Measurements from ENCODE around the gene UBE2L6. TPM values are rescaled to one million over a fixed set of nuclear protein-coding genes. Genes with fewer than 3 reads are reported as not detected.

UBE2L6 gene
- total and polyA plus RNA-seq, 3 donors from 2014 or later: 13.3 to 43.6 (median 19.8) TPM

DNA sequence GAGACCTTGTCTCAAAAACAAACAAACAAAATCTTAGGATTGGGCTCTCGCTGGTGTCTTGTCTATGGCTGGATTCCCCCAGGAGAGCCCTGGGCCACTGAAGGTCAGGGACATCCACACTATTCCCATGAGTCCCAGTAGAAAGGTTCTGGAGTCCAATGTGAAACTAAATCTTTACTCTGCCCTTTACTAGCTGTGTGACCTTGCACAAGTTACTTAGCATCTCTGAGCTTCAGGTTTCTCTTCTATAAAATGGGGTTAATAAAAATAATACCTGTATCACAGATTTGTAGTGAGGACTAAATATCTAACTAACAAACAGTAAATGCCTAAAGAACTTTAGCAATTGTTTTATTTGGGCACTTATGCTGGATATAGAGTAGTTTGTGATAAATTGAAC, 61.0 kb downstream of the UBE2L6 start:
- no peak overlapping the region for H3K4me3 ChIP-seq
- no peaks in the 10 kb centered on the region for H3K9me3 ChIP-seq
- no peak overlapping the region for H3K27ac ChIP-seq
- no peaks in the 10 kb centered on the region for H3K4me1 ChIP-seq
- DNase-seq: no peak
- 92 to 93% methylated on average over 1 of the region's 1 CpG for WGBS, 2 donors
- intact Hi-C loops (cut with DNase I; ENCODE audit: low total_unique reads): no loop called here
- no peaks in the 10 kb centered on the region for H3K27me3 ChIP-seq
- TF ChIP-seq, protein P1, sequence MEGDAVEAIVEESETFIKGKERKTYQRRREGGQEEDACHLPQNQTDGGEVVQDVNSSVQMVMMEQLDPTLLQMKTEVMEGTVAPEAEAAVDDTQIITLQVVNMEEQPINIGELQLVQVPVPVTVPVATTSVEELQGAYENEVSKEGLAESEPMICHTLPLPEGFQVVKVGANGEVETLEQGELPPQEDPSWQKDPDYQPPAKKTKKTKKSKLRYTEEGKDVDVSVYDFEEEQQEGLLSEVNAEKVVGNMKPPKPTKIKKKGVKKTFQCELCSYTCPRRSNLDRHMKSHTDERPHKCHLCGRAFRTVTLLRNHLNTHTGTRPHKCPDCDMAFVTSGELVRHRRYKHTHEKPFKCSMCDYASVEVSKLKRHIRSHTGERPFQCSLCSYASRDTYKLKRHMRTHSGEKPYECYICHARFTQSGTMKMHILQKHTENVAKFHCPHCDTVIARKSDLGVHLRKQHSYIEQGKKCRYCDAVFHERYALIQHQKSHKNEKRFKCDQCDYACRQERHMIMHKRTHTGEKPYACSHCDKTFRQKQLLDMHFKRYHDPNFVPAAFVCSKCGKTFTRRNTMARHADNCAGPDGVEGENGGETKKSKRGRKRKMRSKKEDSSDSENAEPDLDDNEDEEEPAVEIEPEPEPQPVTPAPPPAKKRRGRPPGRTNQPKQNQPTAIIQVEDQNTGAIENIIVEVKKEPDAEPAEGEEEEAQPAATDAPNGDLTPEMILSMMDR (IDR thresholded peaks at IDR 0.05): no peak
- no peak for TF ChIP-seq POLR2A (IDR thresholded peaks at IDR 0.05)
- H3K36me3 ChIP-seq (ENCODE audit: low read depth, missing control alignments): no peaks in the 10 kb centered on the region

DNA sequence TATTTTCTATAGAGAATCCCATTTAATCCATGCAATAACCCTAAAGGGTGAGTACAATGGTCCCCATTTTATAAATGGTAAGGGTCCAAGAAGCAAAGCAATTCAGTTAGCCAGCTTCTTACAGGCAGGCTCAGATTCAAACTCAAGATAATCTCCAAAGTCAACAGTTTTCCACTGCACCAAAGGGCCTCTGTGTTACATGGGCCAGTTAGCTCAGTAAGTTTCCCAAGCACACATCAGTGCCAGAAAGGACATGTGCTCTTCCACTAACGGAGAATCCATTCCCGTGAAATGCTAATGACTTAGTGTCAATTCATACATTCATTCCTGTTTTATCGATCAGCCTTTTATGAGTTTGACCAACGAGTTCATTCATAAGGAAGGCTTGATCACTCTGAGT, 63.0 kb downstream of the UBE2L6 start:
- DNase-seq: no peak
- WGBS, 2 donors: 85 to 96% methylated on average over 4 of the region's 4 CpGs
- Histone ChIP-seq H3K27me3 (no peaks in the 10 kb centered on the region), H3K9me3 (no peaks in the 10 kb centered on the region), H3K4me3 (no peak overlapping the region), H3K27ac (no peak overlapping the region), H3K36me3 (ENCODE audit: low read depth, missing control alignments) (no peaks in the 10 kb centered on the region), H3K4me1 (peaks cover 10% of the 10 kb centered on the region)
- no peak for TF ChIP-seq POLR2A (IDR thresholded peaks at IDR 0.05)
- TF ChIP-seq, protein P1 (IDR thresholded peaks at IDR 0.05): no peak
- intact Hi-C loops (cut with DNase I; ENCODE audit: low total_unique reads): no loop called here

DNA sequence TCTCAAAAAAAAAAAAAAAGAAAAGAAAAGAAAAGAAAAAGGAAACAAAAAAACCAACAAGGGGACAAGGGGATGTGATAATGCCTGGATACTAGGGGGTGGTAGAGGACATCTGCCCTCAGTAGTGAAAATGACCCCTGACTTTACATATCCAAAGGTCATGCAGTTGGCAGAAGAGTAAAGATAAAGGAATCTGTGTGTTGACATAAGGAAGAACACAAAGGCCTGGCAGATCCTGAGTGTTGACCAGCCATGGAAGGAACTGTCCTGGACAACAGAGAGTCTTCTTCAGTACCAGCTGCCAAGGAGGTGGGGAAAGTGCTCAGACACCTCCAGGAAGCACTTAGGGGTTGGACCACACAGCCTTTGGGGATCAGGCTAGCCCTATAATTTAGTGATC, 64.6 kb downstream of the UBE2L6 start:
- DNase-seq: no peak
- Histone ChIP-seq H3K4me1 (peaks cover 19% of the 10 kb centered on the region), H3K27ac (no peak overlapping the region), H3K27me3 (no peaks in the 10 kb centered on the region), H3K4me3 (no peak overlapping the region), H3K9me3 (no peaks in the 10 kb centered on the region), H3K36me3 (ENCODE audit: low read depth, missing control alignments) (no peaks in the 10 kb centered on the region)
- intact Hi-C loops (cut with DNase I; ENCODE audit: low total_unique reads): no loop called here
- TF ChIP-seq, protein P1 (IDR thresholded peaks at IDR 0.05): no peak
- no peak for TF ChIP-seq POLR2A (IDR thresholded peaks at IDR 0.05)

DNA sequence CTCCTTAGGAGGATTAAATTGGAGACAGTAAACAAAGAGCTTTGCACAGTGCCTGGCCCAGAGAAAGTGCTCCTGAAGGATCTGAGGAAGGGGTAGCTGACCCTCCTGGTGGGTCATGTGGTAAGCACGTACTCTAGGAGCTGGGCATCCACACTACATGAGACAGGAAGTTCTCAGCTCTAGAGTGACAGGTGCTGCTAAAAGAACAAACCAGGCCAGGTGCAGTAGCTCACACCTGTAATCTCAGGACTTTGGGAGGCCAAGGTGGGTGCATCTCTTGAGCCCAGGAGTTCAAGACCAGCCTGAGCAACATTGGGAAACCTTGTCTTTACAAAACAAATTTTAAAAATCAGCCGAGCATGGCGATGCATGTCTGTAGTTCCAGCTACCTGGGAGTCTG, 65.1 kb downstream of the UBE2L6 start:
- peaks cover 19% of the 10 kb centered on the region for H3K4me1 ChIP-seq
- no peak overlapping the region for H3K4me3 ChIP-seq
- 96 to 98% methylated on average over 3 of the region's 3 CpGs for WGBS, 2 donors
- TF ChIP-seq POLR2A (IDR thresholded peaks at IDR 0.05): no peak
- TF ChIP-seq, protein P1 (IDR thresholded peaks at IDR 0.05): no peak
- H3K36me3 ChIP-seq (ENCODE audit: low read depth, missing control alignments): no peaks in the 10 kb centered on the region
- no peak for DNase-seq
- no peaks in the 10 kb centered on the region for H3K27me3 ChIP-seq
- no peaks in the 10 kb centered on the region for H3K9me3 ChIP-seq
- intact Hi-C loops (cut with DNase I; ENCODE audit: low total_unique reads): no loop called here
- no peak overlapping the region for H3K27ac ChIP-seq

DNA sequence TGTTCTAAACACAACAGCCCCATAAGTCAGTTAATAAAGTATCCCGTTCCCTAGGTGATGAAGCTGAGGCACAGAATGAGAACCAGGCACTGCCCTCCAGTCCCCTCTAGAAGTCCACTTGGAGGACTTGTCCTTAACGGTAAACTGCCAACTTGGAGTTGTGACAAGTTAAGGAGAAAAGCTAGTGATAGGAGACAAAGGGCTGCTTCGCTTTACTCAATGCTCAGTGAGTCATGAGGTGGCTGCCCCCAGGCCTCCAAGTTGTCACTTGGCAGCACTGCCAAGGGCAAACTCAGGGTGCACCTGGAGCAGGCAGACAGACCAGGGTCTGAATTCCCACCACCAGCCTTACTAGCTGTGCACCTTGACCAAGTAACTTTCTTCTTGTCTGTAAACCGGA, 65.5 kb downstream of the UBE2L6 start:
- H3K4me1 ChIP-seq: peaks cover 19% of the 10 kb centered on the region
- no peaks in the 10 kb centered on the region for H3K36me3 ChIP-seq (ENCODE audit: low read depth, missing control alignments)
- whole genome bisulfite sequencing, 2 donors: 62 to 66% methylated on average over 4 of the region's 4 CpGs
- H3K9me3 ChIP-seq: no peaks in the 10 kb centered on the region
- intact Hi-C loops (cut with DNase I; ENCODE audit: low total_unique reads): no loop called here
- TF ChIP-seq, protein P1 (IDR thresholded peaks at IDR 0.05): no peak
- H3K27ac ChIP-seq: no peak overlapping the region
- H3K27me3 ChIP-seq: no peaks in the 10 kb centered on the region
- no peak overlapping the region for H3K4me3 ChIP-seq
- DNase-seq: no peak

Small RNA genes within 50 kb of the gene (small RNA-seq; reads per million reads assigned to genes)
- 0 to 0.27 reads per million in 2 donors for gene RN7SL605P

Other genes starting within 250 kb of the UBE2L6 start
- gene TNKS1BP1, start 242.7 kb downstream of the UBE2L6 start, total RNA-seq: 10 to 100 TPM; 85.2 to 99.4 TPM
- 62.3 TPM for gene TNKS1BP1, start 242.7 kb downstream of the UBE2L6 start, polyA plus RNA-seq (ENCODE audit: insufficient read depth, low read depth, low replicate concordance)
- gene SSRP1, start 231.8 kb downstream of the UBE2L6 start, total RNA-seq: 100 to 1,000 TPM in 1 of 2 donors, 10 to 100 TPM in 1; 89.1 to 111 TPM
- gene SSRP1, start 231.8 kb downstream of the UBE2L6 start, polyA plus RNA-seq (ENCODE audit: insufficient read depth, low read depth, low replicate concordance): 104 TPM
- gene P2RX3, start 229.3 kb downstream of the UBE2L6 start, total RNA-seq: 1 to 10 TPM; 2.5 to 3.3 TPM
- gene P2RX3, start 229.3 kb downstream of the UBE2L6 start, polyA plus RNA-seq (ENCODE audit: insufficient read depth, low read depth, low replicate concordance): 8.5 TPM
- gene PRG3, start 186.5 kb downstream of the UBE2L6 start, total RNA-seq: not detected
- gene PRG3, start 186.5 kb downstream of the UBE2L6 start, polyA plus RNA-seq (ENCODE audit: insufficient read depth, low read depth, low replicate concordance): not detected
- gene PRG2, start 177.0 kb downstream of the UBE2L6 start, total RNA-seq: not detected
- not detected for gene PRG2, start 177.0 kb downstream of the UBE2L6 start, polyA plus RNA-seq (ENCODE audit: insufficient read depth, low read depth, low replicate concordance)
- 10 to 100 TPM; 13.8 to 20.8 TPM for gene SLC43A3, start 140.6 kb downstream of the UBE2L6 start, total RNA-seq
- gene SLC43A3, start 140.6 kb downstream of the UBE2L6 start, polyA plus RNA-seq (ENCODE audit: insufficient read depth, low read depth, low replicate concordance): 13.9 TPM
- gene RTN4RL2, start 107.1 kb downstream of the UBE2L6 start, total RNA-seq: 1 to 10 TPM; 2.3 to 2.5 TPM
- gene RTN4RL2, start 107.1 kb downstream of the UBE2L6 start, polyA plus RNA-seq (ENCODE audit: insufficient read depth, low read depth, low replicate concordance): 3.2 TPM
- 10 to 100 TPM; 12.2 to 12.3 TPM for gene SLC43A1, start 52.0 kb downstream of the UBE2L6 start, total RNA-seq
- gene SLC43A1, start 52.0 kb downstream of the UBE2L6 start, polyA plus RNA-seq (ENCODE audit: insufficient read depth, low read depth, low replicate concordance): 6.5 TPM
- gene TIMM10, start 36.9 kb downstream of the UBE2L6 start, total RNA-seq: 10 to 100 TPM; 27.7 to 49.1 TPM
- gene TIMM10, start 36.9 kb downstream of the UBE2L6 start, polyA plus RNA-seq (ENCODE audit: insufficient read depth, low read depth, low replicate concordance): 56.9 TPM
- gene SMTNL1, start 30.1 kb downstream of the UBE2L6 start, total RNA-seq: under 1 TPM; 0.37 to 0.47 TPM
- gene SMTNL1, start 30.1 kb downstream of the UBE2L6 start, polyA plus RNA-seq (ENCODE audit: insufficient read depth, low read depth, low replicate concordance): 2.0 TPM
- 100 to 1,000 TPM in 1 of 2 donors, 10 to 100 TPM in 1; 53.6 to 113 TPM for gene SERPING1, start 30.0 kb upstream of the UBE2L6 start, total RNA-seq
- 273 TPM for gene SERPING1, start 30.0 kb upstream of the UBE2L6 start, polyA plus RNA-seq (ENCODE audit: insufficient read depth, low read depth, low replicate concordance)
- 1 to 10 TPM; 1.4 to 3.4 TPM for gene YPEL4, start 82.2 kb upstream of the UBE2L6 start, total RNA-seq
- gene YPEL4, start 82.2 kb upstream of the UBE2L6 start, polyA plus RNA-seq (ENCODE audit: insufficient read depth, low read depth, low replicate concordance): 4.2 TPM
- 10 to 100 TPM; 15.5 to 19.8 TPM for gene CLP1, start 90.1 kb upstream of the UBE2L6 start, total RNA-seq
- gene CLP1, start 90.1 kb upstream of the UBE2L6 start, polyA plus RNA-seq (ENCODE audit: insufficient read depth, low read depth, low replicate concordance): 14.4 TPM
- 10 to 100 TPM; 75.4 to 79.8 TPM for gene ZDHHC5, start 100.4 kb upstream of the UBE2L6 start, total RNA-seq
- gene ZDHHC5, start 100.4 kb upstream of the UBE2L6 start, polyA plus RNA-seq (ENCODE audit: insufficient read depth, low read depth, low replicate concordance): 124 TPM
- 10 to 100 TPM; 49.9 to 52.3 TPM for gene MED19, start 144.5 kb upstream of the UBE2L6 start, total RNA-seq
- 48.3 TPM for gene MED19, start 144.5 kb upstream of the UBE2L6 start, polyA plus RNA-seq (ENCODE audit: insufficient read depth, low read depth, low replicate concordance)
- gene TMX2, start 144.9 kb upstream of the UBE2L6 start, total RNA-seq: 10 to 100 TPM; 73.3 to 85.9 TPM
- gene TMX2, start 144.9 kb upstream of the UBE2L6 start, polyA plus RNA-seq (ENCODE audit: insufficient read depth, low read depth, low replicate concordance): 88.6 TPM
- gene SELENOH, start 173.8 kb upstream of the UBE2L6 start, total RNA-seq: 100 to 1,000 TPM; 157 to 222 TPM
- 71.3 TPM for gene SELENOH, start 173.8 kb upstream of the UBE2L6 start, polyA plus RNA-seq (ENCODE audit: insufficient read depth, low read depth, low replicate concordance)
- gene BTBD18, start 184.1 kb upstream of the UBE2L6 start, total RNA-seq: 1 to 10 TPM; 3.1 to 7.2 TPM
- 2.8 TPM for gene BTBD18, start 184.1 kb upstream of the UBE2L6 start, polyA plus RNA-seq (ENCODE audit: insufficient read depth, low read depth, low replicate concordance)
- 100 to 1,000 TPM; 178 to 227 TPM for gene CTNND1, start 194.1 kb upstream of the UBE2L6 start, total RNA-seq
- 134 TPM for gene CTNND1, start 194.1 kb upstream of the UBE2L6 start, polyA plus RNA-seq (ENCODE audit: insufficient read depth, low read depth, low replicate concordance)

Measured in testis (tissue), 3 donors.